Kidney (tissue), 14 donors: ENCODE data around the gene SIPA1L2. TPM values are rescaled to one million over a fixed set of nuclear protein-coding genes. Genes with fewer than 3 reads are reported as not detected.

Experiments
- DNase-seq, 5 donors: peaks; one replicate each; pipeline ENCODE4 v3.0.0-alpha.2; 2013 to 2020
- FAIRE-seq: peaks from 2 replicates; lab custom pipeline; 2012; peaks lifted over from hg19 to GRCh38; lab: Jason Lieb, UNC
- H3K27ac ChIP-seq, 2 donors: one replicate each; pipeline ENCODE4 v1.7.0; 2013; ENCODE audit warnings: low read depth in 2 of 2, low read length in 2 of 2, inconsistent platforms in 1 of 2
- H3K27me3 ChIP-seq: one replicate; pipeline ENCODE4 v1.7.1; 2013; ENCODE audit warnings: low read length, inconsistent platforms; ENCODE audit not compliant: control insufficient read depth, insufficient read depth
- H3K36me3 ChIP-seq, 3 donors: one replicate each; pipeline versions ENCODE4 v1.7.0 to v1.7.1; 2013; ENCODE audit warnings: low read length in 3 of 3, control low read depth in 1 of 3, inconsistent platforms in 1 of 3; ENCODE audit not compliant: insufficient read depth in 3 of 3, control insufficient read depth in 2 of 3
- H3K4me1 ChIP-seq, 3 donors: one replicate each; pipeline versions ENCODE4 v1.7.0 to v1.7.1; 2013; ENCODE audit warnings: low read length in 3 of 3, inconsistent platforms in 1 of 3, low read depth in 1 of 3; ENCODE audit not compliant: control insufficient read depth in 2 of 3, insufficient read depth in 2 of 3
- H3K4me3 ChIP-seq, 3 donors: one replicate each; pipeline versions ENCODE4 v1.7.0 to v1.8.1; 2013; ENCODE audit warnings: low read length in 3 of 3, control low read depth in 1 of 3, inconsistent platforms in 1 of 3
- H3K9ac ChIP-seq, 3 donors: one replicate each; pipeline versions ENCODE4 v1.7.0 to v1.7.1; 2013; ENCODE audit warnings: low read length in 3 of 3, control low read depth in 1 of 3, inconsistent platforms in 1 of 3
- H3K9me3 ChIP-seq, 3 donors: one replicate each; pipeline versions ENCODE4 v1.7.0 to v1.7.1; 2013; ENCODE audit warnings: low read length in 3 of 3, control low read depth in 1 of 3, inconsistent platforms in 1 of 3; ENCODE audit not compliant: control insufficient read depth in 2 of 3, insufficient read depth in 1 of 3
- CTCF ChIP-seq: IDR thresholded peaks from 3 replicates; pipeline ENCODE4 v1.5.1; 2012; ENCODE audit warnings: mild to moderate bottlenecking, moderate library complexity, borderline replicate concordance; ENCODE audit not compliant: insufficient read depth; ENCODE audit errors: extremely low read depth
- intact Hi-C: fragments of 100-400 bp; cut with DNase I; formaldehyde crosslinking; loops from one replicate; pipeline ENCODE4 v1.11.1; 2022
- polyA plus RNA-seq: library from polyadenylated mRNA; stranded (reverse); fragments of 350-450 nt; fragmentation: Illumina TruSeq; extraction: RNeasy Lipid Tissue Mini Kit (QIAGEN cat#74804); gene quantifications from one replicate; pipeline ENCODE4 v1.2.3, GENCODE V29; 2014; ENCODE audit warnings: low read depth, low replicate concordance; ENCODE audit not compliant: insufficient read depth
- total RNA-seq: library from RNA; stranded (reverse); fragmentation: NEBNext Ultra II Directional; extraction: Animal tissue kit (Norgen Biotek cat#: 25700); gene quantifications from one replicate; pipeline ENCODE4 v1.2.1, GENCODE V29; 2021
- donor health status: control.
- donor health status: control.
- donor health status: control.
- donor health status: control.
- donor health status: control.
- donor health status: DM: yes; HTN: yes; CAD: no.
- donor health status: Normal renal cell carcinoma (clear cell type).

Gene SIPA1L2
- total and polyA plus RNA-seq, 2 donors from 2014 or later, result 4.0 to 20.2 TPM

GRCh38 chr1:232622981-232623380 is 7.0 kb downstream of the SIPA1L2 start:
- intact Hi-C loops, result no loop called here
- H3K27me3 ChIP-seq, result no peaks in the 10 kb centered on the region
- no peaks in the 10 kb centered on the region for H3K36me3 ChIP-seq
- no peak for DNase-seq
- FAIRE-seq, result no peak
- no peaks in the 10 kb centered on the region for H3K9me3 ChIP-seq
- no peak for TF ChIP-seq CTCF
- no peak overlapping the region for H3K9ac ChIP-seq
- no peak overlapping the region for H3K27ac ChIP-seq
- no peak overlapping the region for H3K4me3 ChIP-seq
- peaks cover 0 to 10% (median 6%) of the 10 kb centered on the region in 3 donors for H3K4me1 ChIP-seq

GRCh38 chr1:232622378-232622777 is 7.6 kb downstream of the SIPA1L2 start:
- no peak overlapping the region for H3K27ac ChIP-seq
- no peak for DNase-seq
- H3K27me3 ChIP-seq, result no peaks in the 10 kb centered on the region
- H3K4me1 ChIP-seq, result peaks cover 0 to 10% (median 6%) of the 10 kb centered on the region in 3 donors
- no peaks in the 10 kb centered on the region for H3K36me3 ChIP-seq
- FAIRE-seq, result no peak
- intact Hi-C loops, result no loop called here
- H3K9me3 ChIP-seq, result no peaks in the 10 kb centered on the region
- no peak for TF ChIP-seq CTCF
- no peak overlapping the region for H3K9ac ChIP-seq
- H3K4me3 ChIP-seq, result no peak overlapping the region

GRCh38 chr1:232621050-232621449 is 8.9 kb downstream of the SIPA1L2 start:
- Histone ChIP-seq H3K36me3 (no peaks in the 10 kb centered on the region), H3K4me1 (peaks cover 0 to 10% (median 6%) of the 10 kb centered on the region in 3 donors), H3K4me3 (no peak overlapping the region), H3K9me3 (no peaks in the 10 kb centered on the region), H3K27ac (peak overlapping the region in 1 of 2 donors; percentile 8), H3K27me3 (no peaks in the 10 kb centered on the region), H3K9ac (no peak overlapping the region)
- no peak for TF ChIP-seq CTCF
- FAIRE-seq, result no peak
- DNase-seq, result peak in 2 of 5 donors; percentile 31 to 36
- intact Hi-C loops, result no loop called here
